ENCODE measurements around the gene ADAMTSL3. TPM values are rescaled to one million over a fixed set of nuclear protein-coding genes. Genes with fewer than 3 reads are reported as not detected.
A peak's percentile ranks its signal among the peaks of the same experiment; 100 is the strongest.

ADAMTSL3 gene
- 0.18 TPM for polyA plus RNA-seq (2013, experiment 1 of 2; ENCODE audit: insufficient read length)
- polyA plus RNA-seq (2013, experiment 2 of 2; ENCODE audit: insufficient read length), result 0.19 TPM

- DNase-seq, result peak; percentile 52
Measured at GRCh38 chr15:83653639-83654378, at the start of gene ADAMTSL3. TSS of gene ADAMTSL3 (plus strand) at chr15:83654123. CDS start at chr15:83655762, 1,639 bp downstream.

DNA sequence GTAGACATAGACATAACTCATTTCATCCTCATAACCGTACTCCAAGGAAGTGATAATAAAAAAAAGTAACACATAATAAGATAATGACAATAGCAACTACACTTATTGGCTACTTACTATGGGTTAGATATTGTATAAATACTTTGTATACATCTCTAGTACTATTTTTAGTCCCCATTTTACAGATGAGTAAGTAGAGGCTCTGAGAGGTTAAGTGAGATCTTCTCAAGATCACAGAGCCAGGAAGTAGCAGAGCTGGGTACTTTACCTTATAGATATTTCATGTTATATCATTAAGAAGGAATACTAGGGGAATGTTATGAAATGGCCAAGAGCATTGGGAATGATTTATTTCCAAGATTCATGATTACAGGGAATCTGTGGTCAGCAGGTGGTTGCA, 49.4 kb upstream of the ADAMTSL3 start:
- no peak for DNase-seq

- no peak for DNase-seq
Measured at GRCh38 chr15:83605111-83605945, 48.6 kb upstream of the ADAMTSL3 start.

GRCh38 chr15:83610132-83610531, 43.8 kb upstream of the ADAMTSL3 start:
- DNase-seq, result no peak

DNA sequence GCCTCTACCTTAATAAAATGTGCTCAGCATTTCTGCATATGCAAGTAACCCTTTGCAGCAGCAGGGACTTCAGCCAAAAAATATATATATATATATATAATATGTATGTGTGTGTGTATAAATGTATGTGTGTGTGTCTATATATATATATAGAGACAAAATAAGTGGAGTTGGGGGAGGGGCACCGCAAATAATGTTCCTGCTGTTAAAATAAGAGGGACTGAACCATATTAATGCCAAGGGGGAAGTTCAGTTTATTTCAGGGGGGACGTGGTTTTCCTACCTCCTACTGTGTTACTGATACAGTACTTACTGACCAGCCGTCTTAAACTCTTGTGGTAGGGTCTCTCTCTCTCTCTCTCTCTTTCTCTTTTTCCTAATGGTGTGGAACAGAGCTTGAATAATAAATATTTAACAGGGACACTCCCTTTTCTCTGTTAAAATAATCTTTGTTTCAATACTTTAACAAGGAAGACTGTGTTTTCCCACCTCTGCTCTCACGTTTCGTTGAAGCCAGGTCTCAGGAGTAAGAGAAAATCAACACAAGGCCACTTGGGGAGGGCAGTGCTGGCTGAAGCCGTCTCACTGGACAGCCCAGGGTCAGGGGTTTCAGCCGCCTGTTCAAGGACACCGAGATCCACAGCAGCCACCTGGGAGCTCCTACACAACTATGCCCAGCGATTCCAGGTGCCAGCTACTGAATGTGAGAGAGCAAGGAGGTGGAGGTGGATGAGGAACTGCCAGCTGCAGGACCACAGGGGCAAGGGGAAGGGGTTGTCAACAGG, 42.8 kb upstream of the ADAMTSL3 start:
- no peak for DNase-seq

DNA sequence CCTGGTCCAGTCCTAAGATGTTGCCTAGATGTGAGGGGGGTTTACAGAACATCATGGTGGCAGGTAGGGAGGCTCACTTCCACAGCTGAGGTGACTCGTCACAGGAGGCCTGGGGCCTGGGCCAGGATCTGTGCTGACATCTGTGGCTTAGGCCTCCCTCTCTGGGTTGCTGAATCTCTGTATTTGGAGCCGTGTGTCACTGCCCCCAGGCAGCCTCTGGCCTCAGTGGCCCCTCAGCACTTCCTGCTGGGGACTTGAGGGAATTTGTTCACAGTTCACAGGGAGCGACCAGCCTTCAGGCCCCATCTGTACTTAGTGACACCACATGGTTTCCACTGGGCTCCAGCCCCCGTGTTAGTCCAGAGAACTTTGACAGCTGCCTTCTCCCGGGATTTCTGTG, 41.7 kb upstream of the ADAMTSL3 start:
- DNase-seq, result no peak

DNA sequence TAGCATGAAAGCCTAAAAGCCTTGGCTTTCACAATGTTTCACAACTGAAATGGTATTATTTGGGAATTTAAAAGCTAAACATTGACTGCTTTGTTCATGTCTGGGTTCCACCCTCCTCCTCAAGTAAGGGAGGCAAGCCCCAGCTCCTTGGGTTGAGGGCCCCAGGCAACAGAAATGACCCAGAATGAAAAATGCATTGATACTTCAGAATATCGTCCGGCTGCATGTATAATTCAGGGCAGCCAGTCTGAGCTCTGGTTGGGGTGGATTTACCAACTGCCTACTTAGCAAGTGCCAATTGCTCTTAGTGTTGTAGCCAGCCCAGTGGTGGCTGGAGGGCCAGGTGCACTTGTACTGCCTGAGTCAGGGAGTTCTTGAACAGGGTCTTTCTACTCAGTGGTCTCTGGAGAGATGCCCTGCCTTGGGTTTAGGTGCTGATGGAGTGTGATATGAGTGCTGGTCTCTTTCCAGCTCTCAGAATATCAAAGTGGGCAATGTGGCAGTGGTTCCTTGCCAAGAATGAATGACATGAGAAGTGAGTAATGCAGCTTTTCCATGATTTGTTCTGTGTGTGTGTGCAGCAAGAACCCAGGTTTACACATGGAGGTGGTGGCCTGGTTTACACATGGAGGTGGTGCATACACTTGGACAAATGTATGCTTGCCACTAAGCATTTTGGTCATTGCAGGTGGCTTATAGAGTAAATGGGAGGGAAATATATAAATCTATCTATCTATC, 40.9 kb upstream of the ADAMTSL3 start:
- no peak for DNase-seq

GRCh38 chr15:83613714-83614113, 40.2 kb upstream of the ADAMTSL3 start:
- peak; percentile 9 for DNase-seq

- DNase-seq, result no peak
Measured at GRCh38 chr15:83616840-83617239, 37.1 kb upstream of the ADAMTSL3 start.

DNA sequence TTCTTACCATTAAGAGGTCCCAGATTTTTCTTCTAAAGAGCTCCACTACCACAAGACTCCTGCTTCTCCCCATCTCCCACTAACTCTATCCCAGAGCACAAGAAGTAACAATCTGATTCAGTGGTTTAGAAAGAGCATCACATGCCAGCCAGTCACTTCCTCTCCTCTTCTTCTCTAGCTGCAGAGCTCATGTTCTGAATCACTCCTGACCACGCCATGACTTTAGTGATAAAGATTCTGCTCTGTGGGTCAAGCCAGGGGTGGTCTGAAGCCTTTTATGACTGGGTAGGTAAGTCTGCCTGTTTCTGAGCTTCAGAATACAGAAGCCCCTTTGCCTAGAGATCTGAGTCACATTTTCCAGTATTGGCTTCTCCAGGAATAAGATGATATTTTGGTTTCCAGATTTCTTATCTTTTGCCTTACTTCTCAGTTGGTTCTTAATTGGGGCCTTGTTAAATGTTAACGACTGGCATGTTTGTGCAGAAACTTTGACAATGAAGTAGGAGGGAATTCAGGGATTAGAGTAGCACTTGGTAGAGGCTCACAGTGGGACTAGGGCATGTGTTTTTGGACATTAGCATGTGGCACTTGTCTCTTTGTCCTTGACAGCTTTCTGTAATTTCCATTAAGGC, 27.6 kb upstream of the ADAMTSL3 start:
- DNase-seq, result peak; percentile 38

DNA sequence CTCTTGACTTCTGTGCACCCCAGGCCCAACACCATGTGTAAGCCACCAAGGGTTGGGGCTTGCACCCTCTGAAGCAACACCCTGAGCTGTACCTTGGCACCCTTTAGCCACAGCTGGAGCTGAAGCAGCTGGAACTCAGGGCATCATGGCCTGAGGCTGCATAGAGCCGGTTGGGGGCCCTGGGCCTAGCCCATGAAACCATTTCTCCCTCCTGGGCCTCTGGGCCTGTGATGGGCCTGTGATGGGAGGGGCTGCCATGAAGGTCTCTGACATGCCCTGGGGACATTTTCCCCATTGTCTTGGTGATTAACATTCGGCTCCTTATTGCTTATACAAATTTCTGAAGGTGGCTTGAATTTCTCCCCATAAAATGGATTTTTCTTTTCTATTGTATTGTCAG, 22.4 kb upstream of the ADAMTSL3 start:
- no peak for DNase-seq

DNA sequence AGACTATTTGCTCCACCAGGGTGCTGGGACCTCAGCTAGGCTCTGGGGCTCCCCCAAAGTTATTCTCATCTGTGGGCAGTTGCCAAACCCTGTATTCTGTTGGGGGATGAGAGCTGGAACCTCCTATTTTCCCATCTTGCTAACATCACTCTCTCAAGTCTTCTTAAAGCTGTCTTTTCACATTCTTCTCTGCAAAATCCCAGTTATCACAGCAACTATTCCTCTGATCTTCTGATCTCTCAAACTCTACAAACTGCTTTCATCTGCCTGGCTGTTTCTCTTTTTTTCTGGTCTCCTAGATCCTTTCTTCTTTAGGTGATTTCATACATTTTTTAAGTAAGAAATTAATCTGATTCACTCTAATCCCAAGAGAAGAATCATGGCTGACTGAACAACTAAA, 10.7 kb upstream of the ADAMTSL3 start:
- no peak for DNase-seq

- peak; percentile 13 for DNase-seq
Measured at GRCh38 chr15:83644439-83644838, 9.5 kb upstream of the ADAMTSL3 start.

- DNase-seq, result no peak
Measured at GRCh38 chr15:83650831-83651230, 3.1 kb upstream of the ADAMTSL3 start.

- no peak for DNase-seq
Measured at GRCh38 chr15:83651541-83651940, 2.4 kb upstream of the ADAMTSL3 start.

- no peak for DNase-seq
Measured at GRCh38 chr15:83652626-83653204, 1.2 kb upstream of the ADAMTSL3 start.

DNA sequence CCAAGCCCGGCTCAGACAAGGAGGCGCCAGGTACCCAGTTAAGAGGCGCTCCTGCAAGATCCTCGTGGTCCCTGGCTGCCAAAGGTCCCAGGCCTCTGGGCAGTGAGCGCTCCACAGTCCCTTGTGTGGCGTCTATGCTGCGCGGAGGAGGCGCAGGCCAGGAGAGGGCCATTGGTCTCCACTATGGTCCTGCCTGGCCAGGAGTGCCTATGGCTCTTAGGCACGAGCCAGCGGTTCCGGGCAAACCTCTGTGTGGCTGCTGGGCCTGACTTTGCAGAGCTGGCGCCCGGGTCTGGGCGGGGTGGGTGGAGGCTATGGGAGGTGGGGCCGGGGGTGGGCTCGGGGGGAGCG, 660 bp upstream of the ADAMTSL3 start:
- no peak for DNase-seq

- no peak for DNase-seq
Measured at GRCh38 chr15:83654379-83655236, 685 bp downstream of the ADAMTSL3 start.

DNA sequence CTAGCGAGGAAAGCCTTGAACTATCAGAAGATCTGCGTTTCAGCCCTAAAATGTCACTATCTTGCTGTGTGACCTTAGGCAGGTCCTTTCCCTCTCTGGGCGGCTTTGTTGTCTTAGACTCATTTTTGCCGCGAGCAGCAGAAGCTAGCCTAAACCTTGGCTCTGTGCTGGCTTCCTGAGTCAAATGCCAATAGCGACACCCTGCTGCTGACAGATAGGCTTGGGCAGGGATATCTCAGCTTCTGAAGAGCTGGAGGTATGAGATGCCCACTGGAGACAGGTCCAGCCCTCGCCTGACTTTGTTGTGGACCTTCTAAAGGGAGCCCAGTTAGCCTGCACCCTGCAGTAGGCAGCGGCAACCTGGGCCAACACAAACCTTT, 1.3 kb downstream of the ADAMTSL3 start:
- DNase-seq, result no peak

- DNase-seq, result no peak
Measured at GRCh38 chr15:83656192-83656591, 2.3 kb downstream of the ADAMTSL3 start.
